C4-2B (cell line): ENCODE results near the gene SUN5.

Source experiments
- ZFX ChIP-seq: fragments of 450-650 bp; IDR thresholded peaks from 2 replicates; pipeline ENCODE4 v1.6.1; 2017
- TF ChIP-seq, protein P1 (sequence below): fragments of 450-650 bp; conservative IDR thresholded peaks from 2 replicates; pipeline ENCODE4 v1.5.1; 2017; ENCODE audit warnings: mild to moderate bottlenecking

DNA sequence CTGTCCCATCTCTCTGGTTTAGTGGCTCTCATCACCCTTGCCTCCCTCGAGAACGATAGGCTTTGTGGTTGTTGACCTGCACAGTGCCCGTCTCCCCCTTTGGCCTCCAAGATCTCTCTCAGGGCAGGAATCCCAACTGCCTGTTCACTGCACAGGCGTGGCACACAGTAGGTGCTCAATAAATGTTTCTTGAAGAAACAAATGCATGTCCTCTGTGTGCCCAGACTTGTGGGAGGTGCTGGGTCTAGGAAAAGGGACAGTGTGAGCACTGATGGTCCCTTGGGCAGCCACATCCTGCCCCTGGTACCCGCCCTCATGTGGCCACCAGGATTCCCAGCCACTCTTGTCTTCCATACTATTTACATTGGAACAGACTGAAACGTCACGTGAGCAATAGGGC, 24.6 kb upstream of the SUN5 start:
- TF ChIP-seq, protein P1, sequence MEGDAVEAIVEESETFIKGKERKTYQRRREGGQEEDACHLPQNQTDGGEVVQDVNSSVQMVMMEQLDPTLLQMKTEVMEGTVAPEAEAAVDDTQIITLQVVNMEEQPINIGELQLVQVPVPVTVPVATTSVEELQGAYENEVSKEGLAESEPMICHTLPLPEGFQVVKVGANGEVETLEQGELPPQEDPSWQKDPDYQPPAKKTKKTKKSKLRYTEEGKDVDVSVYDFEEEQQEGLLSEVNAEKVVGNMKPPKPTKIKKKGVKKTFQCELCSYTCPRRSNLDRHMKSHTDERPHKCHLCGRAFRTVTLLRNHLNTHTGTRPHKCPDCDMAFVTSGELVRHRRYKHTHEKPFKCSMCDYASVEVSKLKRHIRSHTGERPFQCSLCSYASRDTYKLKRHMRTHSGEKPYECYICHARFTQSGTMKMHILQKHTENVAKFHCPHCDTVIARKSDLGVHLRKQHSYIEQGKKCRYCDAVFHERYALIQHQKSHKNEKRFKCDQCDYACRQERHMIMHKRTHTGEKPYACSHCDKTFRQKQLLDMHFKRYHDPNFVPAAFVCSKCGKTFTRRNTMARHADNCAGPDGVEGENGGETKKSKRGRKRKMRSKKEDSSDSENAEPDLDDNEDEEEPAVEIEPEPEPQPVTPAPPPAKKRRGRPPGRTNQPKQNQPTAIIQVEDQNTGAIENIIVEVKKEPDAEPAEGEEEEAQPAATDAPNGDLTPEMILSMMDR, result no peak
- no peak for TF ChIP-seq ZFX
